Measurements from ENCODE around the gene RRP1B.

Gene RRP1B

DNA sequence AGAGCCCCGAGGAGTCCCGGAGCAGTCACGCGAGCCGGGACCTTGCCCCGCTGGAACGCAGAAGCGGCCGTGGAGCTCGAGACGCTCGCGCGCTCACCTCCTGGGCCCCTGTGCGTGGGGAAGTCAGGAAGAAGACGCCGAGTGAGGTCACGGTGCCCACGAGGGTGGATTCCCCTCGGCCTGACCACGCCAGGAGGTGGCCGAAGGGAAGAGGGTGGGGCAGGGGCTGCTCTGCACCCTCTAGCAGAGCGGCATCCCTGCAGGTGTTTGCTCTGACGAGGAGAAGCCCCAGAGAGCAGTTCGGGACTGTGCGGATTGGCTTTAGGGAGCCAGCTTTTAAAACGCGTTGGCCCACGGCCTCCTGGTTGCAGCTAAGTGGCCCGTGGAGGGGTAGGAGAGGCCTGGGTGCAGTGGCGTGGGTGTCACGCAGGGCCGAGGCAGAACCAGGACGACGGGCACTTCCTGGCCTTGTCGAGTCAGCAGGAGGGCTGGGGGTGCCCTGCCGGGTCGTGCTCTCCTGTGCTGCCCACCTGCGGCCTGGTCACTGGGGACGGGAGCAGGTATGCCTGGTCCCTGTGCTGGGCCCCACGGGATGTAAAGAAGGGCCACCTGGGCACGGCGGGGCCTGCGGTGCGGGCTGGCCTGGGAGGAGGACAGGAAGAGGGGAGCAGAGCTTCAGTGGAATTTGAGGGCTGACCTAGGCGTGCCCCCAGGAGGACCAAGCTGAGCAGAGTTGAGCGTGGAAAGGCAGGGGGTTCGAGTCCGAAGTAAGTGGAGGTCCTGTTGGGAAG is 60.6 kb downstream of the RRP1B start:
- peak in 1 of 2 experiments; percentile 29 for DNase-seq (ENCODE audit: low read depth in 1 of 2, low spot score in 1 of 2)
- Histone ChIP-seq H3K4me3 (replicated peaks; ENCODE audit: insufficient read depth, low read length) (peak overlapping the region; percentile 64), H3K27me3 (ENCODE audit: insufficient read depth, poor library complexity, severe bottlenecking) (no peaks in the 10 kb centered on the region), H3K27ac (replicated peaks) (peak overlapping the region; percentile 91)
- TF ChIP-seq POLR2AphosphoS5 (IDR thresholded peaks at IDR 0.05; ENCODE audit: low read depth) (no peak), GABPA (IDR thresholded peaks at IDR 0.05; ENCODE audit: low read depth) (no peak), SPI1 (IDR thresholded peaks at IDR 0.05; ENCODE audit: borderline replicate concordance, low read depth) (no peak)
- TF ChIP-seq, protein P1, sequence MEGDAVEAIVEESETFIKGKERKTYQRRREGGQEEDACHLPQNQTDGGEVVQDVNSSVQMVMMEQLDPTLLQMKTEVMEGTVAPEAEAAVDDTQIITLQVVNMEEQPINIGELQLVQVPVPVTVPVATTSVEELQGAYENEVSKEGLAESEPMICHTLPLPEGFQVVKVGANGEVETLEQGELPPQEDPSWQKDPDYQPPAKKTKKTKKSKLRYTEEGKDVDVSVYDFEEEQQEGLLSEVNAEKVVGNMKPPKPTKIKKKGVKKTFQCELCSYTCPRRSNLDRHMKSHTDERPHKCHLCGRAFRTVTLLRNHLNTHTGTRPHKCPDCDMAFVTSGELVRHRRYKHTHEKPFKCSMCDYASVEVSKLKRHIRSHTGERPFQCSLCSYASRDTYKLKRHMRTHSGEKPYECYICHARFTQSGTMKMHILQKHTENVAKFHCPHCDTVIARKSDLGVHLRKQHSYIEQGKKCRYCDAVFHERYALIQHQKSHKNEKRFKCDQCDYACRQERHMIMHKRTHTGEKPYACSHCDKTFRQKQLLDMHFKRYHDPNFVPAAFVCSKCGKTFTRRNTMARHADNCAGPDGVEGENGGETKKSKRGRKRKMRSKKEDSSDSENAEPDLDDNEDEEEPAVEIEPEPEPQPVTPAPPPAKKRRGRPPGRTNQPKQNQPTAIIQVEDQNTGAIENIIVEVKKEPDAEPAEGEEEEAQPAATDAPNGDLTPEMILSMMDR (IDR thresholded peaks at IDR 0.05; ENCODE audit: insufficient read depth, low read length), result no peak
- TF ChIP-seq, protein P2, sequence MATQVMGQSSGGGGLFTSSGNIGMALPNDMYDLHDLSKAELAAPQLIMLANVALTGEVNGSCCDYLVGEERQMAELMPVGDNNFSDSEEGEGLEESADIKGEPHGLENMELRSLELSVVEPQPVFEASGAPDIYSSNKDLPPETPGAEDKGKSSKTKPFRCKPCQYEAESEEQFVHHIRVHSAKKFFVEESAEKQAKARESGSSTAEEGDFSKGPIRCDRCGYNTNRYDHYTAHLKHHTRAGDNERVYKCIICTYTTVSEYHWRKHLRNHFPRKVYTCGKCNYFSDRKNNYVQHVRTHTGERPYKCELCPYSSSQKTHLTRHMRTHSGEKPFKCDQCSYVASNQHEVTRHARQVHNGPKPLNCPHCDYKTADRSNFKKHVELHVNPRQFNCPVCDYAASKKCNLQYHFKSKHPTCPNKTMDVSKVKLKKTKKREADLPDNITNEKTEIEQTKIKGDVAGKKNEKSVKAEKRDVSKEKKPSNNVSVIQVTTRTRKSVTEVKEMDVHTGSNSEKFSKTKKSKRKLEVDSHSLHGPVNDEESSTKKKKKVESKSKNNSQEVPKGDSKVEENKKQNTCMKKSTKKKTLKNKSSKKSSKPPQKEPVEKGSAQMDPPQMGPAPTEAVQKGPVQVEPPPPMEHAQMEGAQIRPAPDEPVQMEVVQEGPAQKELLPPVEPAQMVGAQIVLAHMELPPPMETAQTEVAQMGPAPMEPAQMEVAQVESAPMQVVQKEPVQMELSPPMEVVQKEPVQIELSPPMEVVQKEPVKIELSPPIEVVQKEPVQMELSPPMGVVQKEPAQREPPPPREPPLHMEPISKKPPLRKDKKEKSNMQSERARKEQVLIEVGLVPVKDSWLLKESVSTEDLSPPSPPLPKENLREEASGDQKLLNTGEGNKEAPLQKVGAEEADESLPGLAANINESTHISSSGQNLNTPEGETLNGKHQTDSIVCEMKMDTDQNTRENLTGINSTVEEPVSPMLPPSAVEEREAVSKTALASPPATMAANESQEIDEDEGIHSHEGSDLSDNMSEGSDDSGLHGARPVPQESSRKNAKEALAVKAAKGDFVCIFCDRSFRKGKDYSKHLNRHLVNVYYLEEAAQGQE (IDR thresholded peaks at IDR 0.05; ENCODE audit: insufficient replicate concordance, low read depth), result no peak

DNA sequence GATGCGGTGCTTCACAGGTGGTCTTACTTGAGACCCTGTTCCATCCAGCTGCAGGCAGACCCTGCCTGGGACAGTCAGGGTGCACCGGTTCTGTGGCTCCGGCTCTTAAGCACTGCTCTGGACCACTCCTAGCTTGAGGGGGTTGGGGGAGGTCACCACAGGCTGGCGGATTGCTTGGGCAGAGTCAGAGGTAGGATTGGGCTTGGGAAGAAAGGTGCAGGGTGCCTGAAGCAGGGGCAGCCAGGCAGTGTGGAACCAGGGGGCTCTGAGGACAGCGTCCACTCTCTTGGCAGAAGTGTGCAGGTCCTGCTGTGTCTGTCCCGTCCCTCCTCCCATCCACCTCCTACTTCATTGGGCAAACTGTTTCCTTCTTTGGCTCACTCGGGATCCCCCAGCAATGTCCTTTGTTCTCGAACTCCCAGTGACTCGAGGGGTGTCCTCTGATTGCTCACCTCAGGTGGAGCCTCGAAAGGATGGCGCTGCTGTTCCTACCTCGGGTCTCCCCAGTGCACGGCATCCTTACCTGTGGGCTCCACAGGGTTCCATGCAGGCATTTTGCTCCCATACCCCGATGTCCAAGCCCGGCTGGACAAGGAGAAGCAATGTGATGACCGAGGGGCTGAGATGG is 61.3 kb downstream of the RRP1B start:
- H3K4me3 ChIP-seq (replicated peaks; ENCODE audit: insufficient read depth, low read length), result peak overlapping the region; percentile 64
- H3K27ac ChIP-seq (replicated peaks), result peak overlapping the region; percentile 91; the same call in 1 of the 2 replicates
- TF ChIP-seq, protein P1 (IDR thresholded peaks at IDR 0.05; ENCODE audit: insufficient read depth, low read length), result no peak
- TF ChIP-seq POLR2AphosphoS5 (IDR thresholded peaks at IDR 0.05; ENCODE audit: low read depth) (no peak), GABPA (IDR thresholded peaks at IDR 0.05; ENCODE audit: low read depth) (no peak), SPI1 (IDR thresholded peaks at IDR 0.05; ENCODE audit: borderline replicate concordance, low read depth) (no peak)
- TF ChIP-seq, protein P2 (IDR thresholded peaks at IDR 0.05; ENCODE audit: insufficient replicate concordance, low read depth), result no peak
- H3K27me3 ChIP-seq (ENCODE audit: insufficient read depth, poor library complexity, severe bottlenecking), result no peaks in the 10 kb centered on the region
- no peak for DNase-seq (ENCODE audit: low read depth in 1 of 2, low spot score in 1 of 2)

DNA sequence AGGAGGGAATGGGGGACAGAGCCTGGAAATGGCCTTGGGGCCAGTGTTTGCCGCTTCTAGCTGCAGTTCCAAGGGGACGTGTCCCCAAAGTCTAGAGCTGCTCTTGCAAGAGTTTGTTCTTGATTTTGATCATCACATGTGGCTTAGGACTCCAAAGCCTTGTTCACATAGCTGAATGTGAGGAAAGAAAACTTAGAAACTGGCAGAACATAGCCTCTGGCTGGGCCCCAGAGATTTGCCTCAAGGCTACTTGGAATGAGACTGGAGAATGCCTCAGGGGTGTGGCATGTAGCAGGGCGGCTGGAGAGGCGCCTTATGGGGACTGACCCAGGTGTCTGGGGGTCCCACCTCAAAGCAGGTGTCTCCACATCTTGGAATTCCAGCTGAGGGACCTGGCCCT is 61.8 kb downstream of the RRP1B start:
- Histone ChIP-seq H3K27me3 (ENCODE audit: insufficient read depth, poor library complexity, severe bottlenecking) (no peaks in the 10 kb centered on the region), H3K4me3 (replicated peaks; ENCODE audit: insufficient read depth, low read length) (no peak overlapping the region; the same call in 1 of the 2 replicates), H3K27ac (replicated peaks) (no peak overlapping the region)
- DNase-seq (ENCODE audit: low read depth in 1 of 2, low spot score in 1 of 2), result no peak
- TF ChIP-seq, protein P1 (IDR thresholded peaks at IDR 0.05; ENCODE audit: insufficient read depth, low read length), result no peak
- TF ChIP-seq GABPA (IDR thresholded peaks at IDR 0.05; ENCODE audit: low read depth), result no peak
- no peak for TF ChIP-seq POLR2AphosphoS5 (IDR thresholded peaks at IDR 0.05; ENCODE audit: low read depth)
- TF ChIP-seq, protein P2 (IDR thresholded peaks at IDR 0.05; ENCODE audit: insufficient replicate concordance, low read depth), result no peak
- TF ChIP-seq SPI1 (IDR thresholded peaks at IDR 0.05; ENCODE audit: borderline replicate concordance, low read depth), result no peak
